Karpas-422 (cell line): ENCODE results near the gene PPP2R5A. TPM values are rescaled to one million over a fixed set of nuclear protein-coding genes. Genes with fewer than 3 reads are reported as not detected.

Source experiments
- DNase-seq: peaks from one replicate; pipeline ENCODE4 v3.0.0-alpha.2; 2015
- H2AFZ ChIP-seq: fragments of 200-600 bp; sonication (generic); 2 replicates; pipeline ENCODE4 v1.6.1; 2014; ENCODE audit warnings: antibody characterized with exemption, low read length, mixed read lengths
- H3K27ac ChIP-seq: fragments of 200-600 bp; sonication (generic); 2 replicates; pipeline ENCODE4 v1.5.1; 2014; ENCODE audit warnings: mild to moderate bottlenecking, low read length, moderate library complexity
- H3K27me3 ChIP-seq: fragments of 200-600 bp; sonication (generic); 2 replicates; pipeline ENCODE4 v1.6.1; 2014; ENCODE audit warnings: low read length, mixed read lengths
- H3K36me3 ChIP-seq: fragments of 200-600 bp; sonication (generic); 2 replicates; pipeline ENCODE4 v1.6.1; 2014; ENCODE audit warnings: low read length, mixed read lengths; ENCODE audit not compliant: insufficient read depth
- H3K4me1 ChIP-seq: fragments of 200-600 bp; sonication (generic); 2 replicates; pipeline ENCODE4 v1.6.1; 2014; ENCODE audit warnings: mild to moderate bottlenecking, low read length, mixed read lengths
- H3K4me2 ChIP-seq: fragments of 200-600 bp; sonication (generic); 2 replicates; pipeline ENCODE4 v1.6.1; 2014; ENCODE audit warnings: low read length, low read depth, mild to moderate bottlenecking; ENCODE audit not compliant: poor library complexity, severe bottlenecking
- H3K4me3 ChIP-seq: fragments of 200-600 bp; sonication (generic); 2 replicates; pipeline ENCODE4 v1.5.1; 2014; ENCODE audit warnings: mild to moderate bottlenecking, antibody characterized with exemption, low read length, mixed read lengths
- H3K79me2 ChIP-seq: fragments of 200-600 bp; sonication (generic); 2 replicates; pipeline ENCODE4 v1.6.1; 2014; ENCODE audit warnings: mild to moderate bottlenecking, low read length, mixed read lengths
- H3K9ac ChIP-seq: fragments of 200-600 bp; sonication (generic); 2 replicates; pipeline ENCODE4 v1.6.0; 2014; ENCODE audit warnings: low read length
- H3K9me2 ChIP-seq: fragments of 200-600 bp; sonication (generic), shearing (Covaris generic); replicated peaks from 2 replicates; pipeline ENCODE4 v1.6.0; 2014; ENCODE audit warnings: mild to moderate bottlenecking, low read length, moderate library complexity; ENCODE audit not compliant: insufficient read depth
- H3K9me3 ChIP-seq: fragments of 300-700, 200-600 bp; sonication (generic); 2 replicates; pipeline ENCODE4 v1.6.1; 2014; ENCODE audit warnings: low read length, mixed read lengths
- H4K20me1 ChIP-seq: fragments of 200-600 bp; sonication (generic); 2 replicates; pipeline ENCODE4 v1.6.1; 2014; ENCODE audit warnings: mild to moderate bottlenecking, antibody characterized with exemption, low read length, low read depth; ENCODE audit not compliant: insufficient read depth
- small RNA-seq: library from RNA; depleted of rRNA; stranded (forward); fragments of <200 nt; gene quantifications from one replicate; pipeline ENCODE3, GENCODE V24; 2014
- total RNA-seq: library from RNA; depleted of rRNA; stranded (reverse); fragments of >200 nt; shearing (Covaris generic); gene quantifications from 2 replicates; pipeline ENCODE4 v1.2.3, GENCODE V29; 2014; ENCODE audit warnings: low replicate concordance; rRNA removed

The PPP2R5A gene
- total RNA-seq, 1 experiment from 2014 or later: 41.6 TPM

GRCh38 chr1:212401838-212402582 is 116.8 kb downstream of the PPP2R5A start:
- DNase-seq: no peak
- H2AFZ ChIP-seq: no peak overlapping the region
- peaks cover 12% of the 10 kb centered on the region for H3K9me3 ChIP-seq
- H3K4me3 ChIP-seq: no peak overlapping the region
- no peaks in the 10 kb centered on the region for H3K9me2 ChIP-seq
- H3K27ac ChIP-seq: no peak overlapping the region
- peaks cover 38% of the 10 kb centered on the region for H3K79me2 ChIP-seq
- H3K27me3 ChIP-seq: no peaks in the 10 kb centered on the region
- H3K4me1 ChIP-seq: peaks cover 19% of the 10 kb centered on the region
- no peak overlapping the region for H3K9ac ChIP-seq
- no peaks in the 10 kb centered on the region for H4K20me1 ChIP-seq
- no peak overlapping the region for H3K4me2 ChIP-seq
- peaks cover 50% of the 10 kb centered on the region for H3K36me3 ChIP-seq

GRCh38 chr1:212402666-212403321 is 117.6 kb downstream of the PPP2R5A start:
- Histone ChIP-seq H3K9me3 (peaks cover 5% of the 10 kb centered on the region; the same call in 1 of the 2 replicates), H2AFZ (no peak overlapping the region), H3K4me2 (no peak overlapping the region), H3K27ac (no peak overlapping the region), H3K79me2 (peaks cover 31% of the 10 kb centered on the region), H3K9me2 (no peaks in the 10 kb centered on the region), H3K36me3 (peaks cover 48% of the 10 kb centered on the region), H3K4me3 (no peak overlapping the region), H4K20me1 (no peaks in the 10 kb centered on the region), H3K4me1 (peaks cover 19% of the 10 kb centered on the region), H3K27me3 (no peaks in the 10 kb centered on the region), H3K9ac (no peak overlapping the region)
- no peak for DNase-seq

GRCh38 chr1:212410231-212410820 is 125.1 kb downstream of the PPP2R5A start:
- H3K36me3 ChIP-seq: peaks cover 54% of the 10 kb centered on the region
- no peak overlapping the region for H3K27ac ChIP-seq

More at GRCh38 chr1:212410231-212410820, 125.1 kb downstream of the PPP2R5A start:
- H3K27me3 ChIP-seq: no peaks in the 10 kb centered on the region
- H3K79me2 ChIP-seq: peaks cover 39% of the 10 kb centered on the region
- DNase-seq: no peak
- H3K9ac ChIP-seq: no peak overlapping the region
- H3K4me2 ChIP-seq: no peak overlapping the region
- H2AFZ ChIP-seq: no peak overlapping the region
- H4K20me1 ChIP-seq: no peaks in the 10 kb centered on the region; the same call in 1 of the 2 replicates
- H3K9me3 ChIP-seq: no peaks in the 10 kb centered on the region
- H3K4me1 ChIP-seq: peaks cover 22% of the 10 kb centered on the region
- H3K4me3 ChIP-seq: no peak overlapping the region
- H3K9me2 ChIP-seq: no peaks in the 10 kb centered on the region

Small RNAs within 50 kb of the gene (small RNA-seq; reads per million reads assigned to genes)
- not detected for gene SNORA16B

Other genes with a start within 250 kb of the PPP2R5A start
- 22.4 and 38.3 TPM in 2 replicates for gene INTS7, start 249.9 kb upstream of the PPP2R5A start, total RNA-seq
- gene DTL, start 249.7 kb upstream of the PPP2R5A start, total RNA-seq: 10.4 and 13.5 TPM in 2 replicates
- 8.5 and 17.9 TPM in 2 replicates for gene PACC1, start 129.5 kb downstream of the PPP2R5A start, total RNA-seq
- gene NENF, start 147.5 kb downstream of the PPP2R5A start, total RNA-seq: 41.4 and 63.9 TPM in 2 replicates